NK-92 (cell line): ENCODE measurements around the gene USP2.

Source experiments
- DNase-seq: peaks from one replicate; lab custom pipeline; 2025; ENCODE audit not compliant: unreplicated experiment; lab: John Stamatoyannopoulos, UW

Gene USP2

GRCh38 chr11:119381181-119381988, at the start of gene USP2:
USP2 (minus strand) TSS chr11:119381690; CDS start chr11:119373480, 8,210 bp downstream.
- peak; percentile 55 for DNase-seq

- DNase-seq, result no peak
These were observed 45.8 kb upstream of the USP2 start for GRCh38 chr11:119427279-119427678.

- no peak for DNase-seq
These were observed 44.7 kb upstream of the USP2 start for GRCh38 chr11:119426142-119426541.

- DNase-seq, result no peak
These were observed 43.3 kb upstream of the USP2 start for GRCh38 chr11:119424775-119425174.

- no peak for DNase-seq
These were observed 42.8 kb upstream of the USP2 start for GRCh38 chr11:119424276-119424675.

- no peak for DNase-seq
These were observed 42.2 kb upstream of the USP2 start for GRCh38 chr11:119423509-119424254.

GRCh38 chr11:119422809-119423508, 41.5 kb upstream of the USP2 start, which contains the start of gene THY1:
THY1 (minus strand) TSS chr11:119423172; CDS start chr11:119420905, 2,267 bp downstream.
- DNase-seq, result no peak

GRCh38 chr11:119421941-119422808, 40.7 kb upstream of the USP2 start:
- DNase-seq, result no peak

GRCh38 chr11:119421351-119421750, 39.9 kb upstream of the USP2 start:
- DNase-seq, result no peak

GRCh38 chr11:119420631-119421030, 39.1 kb upstream of the USP2 start:
- no peak for DNase-seq

GRCh38 chr11:119419834-119420492, 38.5 kb upstream of the USP2 start:
- no peak for DNase-seq

GRCh38 chr11:119419246-119419645, 37.8 kb upstream of the USP2 start:
- DNase-seq, result no peak

GRCh38 chr11:119418759-119419158, 37.3 kb upstream of the USP2 start:
- DNase-seq, result no peak

GRCh38 chr11:119417726-119418540, 36.4 kb upstream of the USP2 start:
- DNase-seq, result no peak

GRCh38 chr11:119416606-119417580, 35.4 kb upstream of the USP2 start:
- no peak for DNase-seq

GRCh38 chr11:119415966-119416365, 34.5 kb upstream of the USP2 start:
- DNase-seq, result no peak

- DNase-seq, result no peak
These were observed 34.0 kb upstream of the USP2 start for GRCh38 chr11:119415517-119415916.

GRCh38 chr11:119414734-119415133, 33.2 kb upstream of the USP2 start:
- DNase-seq, result no peak
